Breast epithelium (tissue), 3 donors: ENCODE measurements around the gene DPM1.

ENCODE experiments used
- CTCF ChIP-seq, 3 donors: fragments of 450-650 bp; IDR thresholded peaks; one replicate each; pipeline ENCODE4 v1.5.1; 2016 to 2017; ENCODE audit warnings: antibody characterized with exemption in 3 of 3, mild to moderate bottlenecking in 3 of 3, moderate library complexity in 3 of 3
- POLR2A ChIP-seq: fragments of 450-650 bp; IDR thresholded peaks from one replicate; pipeline ENCODE4 v1.6.1; 2016; ENCODE audit warnings: antibody characterized with exemption, mild to moderate bottlenecking, moderate library complexity
- POLR2AphosphoS5 ChIP-seq, 3 donors: sonication (generic); formaldehyde crosslinking; IDR thresholded peaks; one replicate each; pipeline ENCODE4 v1.6.1; 2017; ENCODE audit warnings: antibody characterized with exemption in 3 of 3

DNA sequence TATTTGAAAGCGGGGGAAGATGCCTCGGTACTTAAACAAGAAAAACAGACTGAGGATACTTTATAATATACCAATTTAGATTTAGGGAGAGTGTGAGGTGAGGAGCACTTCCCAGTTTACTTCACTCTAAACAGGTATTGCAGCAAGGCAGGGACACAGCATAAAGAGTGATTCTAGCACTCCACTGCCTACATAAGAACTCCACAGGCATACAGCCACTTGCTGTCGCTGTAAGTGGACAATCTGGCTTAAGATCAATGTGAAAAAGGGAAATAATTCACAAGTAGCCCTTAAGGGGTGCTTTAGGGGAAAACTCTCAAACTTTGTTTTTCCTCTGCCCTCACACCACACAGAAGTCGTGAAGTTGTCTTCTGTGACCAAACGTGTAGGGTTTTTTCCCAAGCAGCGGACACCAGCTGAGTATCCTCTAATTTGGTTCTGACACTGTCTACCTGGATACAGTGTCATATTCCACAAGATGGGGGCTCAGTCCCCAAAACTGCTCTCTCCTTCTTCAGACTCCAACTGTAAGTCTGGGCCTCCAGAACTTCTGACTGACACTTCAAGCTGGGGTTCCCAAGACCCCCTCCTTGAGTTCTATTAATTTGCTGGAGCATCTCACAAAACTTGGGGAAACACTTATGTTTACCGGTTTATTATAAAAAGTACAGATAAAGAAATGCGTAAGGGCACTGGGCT, 36.4 kb downstream of the DPM1 start:
- TF ChIP-seq CTCF (IDR thresholded peaks at IDR 0.05) = no peak
- no peak for TF ChIP-seq POLR2A
- TF ChIP-seq POLR2AphosphoS5 (IDR thresholded peaks at IDR 0.05) = no peak
